GM18520 (cell line): ENCODE results near the gene GRHL3.

Source experiments
- ATAC-seq: cut with Tn5 transposase; IDR thresholded peaks from one replicate; pipeline ENCODE4 v1.9.1; 2021; ENCODE audit not compliant: unreplicated experiment

GRHL3 gene

GRCh38 chr1:24391882-24392603 lies 72.9 kb downstream of the GRHL3 start:
- peak; percentile 65 for ATAC-seq

GRCh38 chr1:24392604-24392946 lies 73.4 kb downstream of the GRHL3 start:
- ATAC-seq = no peak

- ATAC-seq = no peak
Measured at GRCh38 chr1:24392982-24393650, 74.0 kb downstream of the GRHL3 start.

GRCh38 chr1:24393892-24394291 lies 74.7 kb downstream of the GRHL3 start:
- ATAC-seq = no peak

GRCh38 chr1:24400065-24400464 lies 80.9 kb downstream of the GRHL3 start:
- ATAC-seq = no peak

- no peak for ATAC-seq
Measured at GRCh38 chr1:24403806-24404205, 84.6 kb downstream of the GRHL3 start.
